NCI-H1436 (cell line): ENCODE measurements around the gene BCKDK.

Experiments used
- DNase-seq: peaks from one replicate; lab custom pipeline; 2025; lab: John Stamatoyannopoulos, UW

Gene BCKDK

GRCh38 chr16:31080035-31080629 is 28.1 kb upstream of the BCKDK start:
- DNase-seq = no peak

GRCh38 chr16:31080756-31081419 is 27.3 kb upstream of the BCKDK start:
- DNase-seq = no peak

- DNase-seq = no peak
Measured at GRCh38 chr16:31081428-31082351, 26.5 kb upstream of the BCKDK start.

GRCh38 chr16:31082368-31083045 is 25.7 kb upstream of the BCKDK start:
- no peak for DNase-seq

GRCh38 chr16:31083081-31083480 is 25.1 kb upstream of the BCKDK start:
- DNase-seq = no peak

GRCh38 chr16:31083556-31083955 is 24.6 kb upstream of the BCKDK start:
- DNase-seq = no peak

- DNase-seq = no peak
Measured at GRCh38 chr16:31083981-31084380, 24.2 kb upstream of the BCKDK start.

GRCh38 chr16:31084584-31085302 is 23.4 kb upstream of the BCKDK start:
- no peak for DNase-seq

GRCh38 chr16:31085411-31085810 is 22.8 kb upstream of the BCKDK start:
- DNase-seq = no peak

- DNase-seq = no peak
Measured at GRCh38 chr16:31085873-31086628, 22.1 kb upstream of the BCKDK start.

- DNase-seq = no peak
Measured at GRCh38 chr16:31086629-31086906, 21.6 kb upstream of the BCKDK start.

- no peak for DNase-seq
Measured at GRCh38 chr16:31087481-31087880, 20.7 kb upstream of the BCKDK start.

GRCh38 chr16:31087971-31088370 is 20.2 kb upstream of the BCKDK start:
- DNase-seq = no peak

GRCh38 chr16:31088459-31089183 is 19.6 kb upstream of the BCKDK start, which contains the start of gene PRSS53:
PRSS53 (minus strand) TSS chr16:31088943; CDS start chr16:31088809, 134 bp downstream.
- DNase-seq = no peak

GRCh38 chr16:31089199-31089598 is 19.0 kb upstream of the BCKDK start:
- DNase-seq = no peak

- no peak for DNase-seq
Measured at GRCh38 chr16:31090540-31090939, 17.6 kb upstream of the BCKDK start.

- no peak for DNase-seq
Measured at GRCh38 chr16:31092330-31092729, 15.9 kb upstream of the BCKDK start.

GRCh38 chr16:31093132-31093703 is 15.0 kb upstream of the BCKDK start:
- DNase-seq = no peak

- no peak for DNase-seq
Measured at GRCh38 chr16:31094088-31094423, 14.1 kb upstream of the BCKDK start.
